CD4-positive, alpha-beta T cell treated with Interleukin-15 for 4 hours (primary cell): ENCODE data around the gene TMEM217.

Experiments used
- DNase-seq: peaks from one replicate; pipeline ENCODE4 v3.0.0-alpha.2; 2020; ENCODE audit warnings: low spot score

TMEM217 gene

GRCh38 chr6:37244430-37245310 is 13.3 kb downstream of the TMEM217 start:
- no peak for DNase-seq

- DNase-seq: no peak
These were observed 14.1 kb downstream of the TMEM217 start for GRCh38 chr6:37243816-37244370.

GRCh38 chr6:37243131-37243815 is 14.7 kb downstream of the TMEM217 start:
- DNase-seq: no peak

DNA sequence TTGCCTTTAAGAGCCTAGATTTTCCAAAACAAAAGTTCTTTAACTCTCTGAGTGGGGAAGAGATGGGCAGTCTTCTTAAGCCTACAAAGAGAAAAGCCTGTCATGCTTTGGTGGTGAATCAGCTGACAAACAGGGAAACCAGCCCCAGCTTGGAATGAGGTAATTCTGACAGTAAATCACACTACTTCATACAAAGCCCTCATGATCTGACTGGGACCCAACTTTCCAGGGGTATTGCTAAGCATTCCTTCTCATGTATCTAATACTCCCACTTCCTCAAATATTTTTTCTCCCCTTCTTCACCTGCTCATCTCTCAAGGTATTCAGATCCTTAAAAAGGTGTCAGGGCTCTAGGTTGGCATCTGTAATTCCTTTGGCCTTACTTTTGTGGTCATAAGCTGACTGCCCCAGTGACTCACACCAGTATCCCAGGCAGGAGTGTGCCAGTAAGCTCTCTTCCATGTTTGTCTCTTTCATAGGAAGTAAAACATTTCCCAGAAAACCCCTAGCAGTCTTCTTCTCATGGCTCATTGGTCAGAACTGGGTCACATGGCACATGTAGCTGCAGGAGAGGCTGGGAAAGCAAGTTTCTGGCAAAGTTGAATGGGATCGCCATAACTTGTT is 15.4 kb downstream of the TMEM217 start:
- DNase-seq: no peak

GRCh38 chr6:37241775-37242428 is 16.0 kb downstream of the TMEM217 start:
- DNase-seq: no peak

- no peak for DNase-seq
These were observed 16.8 kb downstream of the TMEM217 start for GRCh38 chr6:37241131-37241530.

DNA sequence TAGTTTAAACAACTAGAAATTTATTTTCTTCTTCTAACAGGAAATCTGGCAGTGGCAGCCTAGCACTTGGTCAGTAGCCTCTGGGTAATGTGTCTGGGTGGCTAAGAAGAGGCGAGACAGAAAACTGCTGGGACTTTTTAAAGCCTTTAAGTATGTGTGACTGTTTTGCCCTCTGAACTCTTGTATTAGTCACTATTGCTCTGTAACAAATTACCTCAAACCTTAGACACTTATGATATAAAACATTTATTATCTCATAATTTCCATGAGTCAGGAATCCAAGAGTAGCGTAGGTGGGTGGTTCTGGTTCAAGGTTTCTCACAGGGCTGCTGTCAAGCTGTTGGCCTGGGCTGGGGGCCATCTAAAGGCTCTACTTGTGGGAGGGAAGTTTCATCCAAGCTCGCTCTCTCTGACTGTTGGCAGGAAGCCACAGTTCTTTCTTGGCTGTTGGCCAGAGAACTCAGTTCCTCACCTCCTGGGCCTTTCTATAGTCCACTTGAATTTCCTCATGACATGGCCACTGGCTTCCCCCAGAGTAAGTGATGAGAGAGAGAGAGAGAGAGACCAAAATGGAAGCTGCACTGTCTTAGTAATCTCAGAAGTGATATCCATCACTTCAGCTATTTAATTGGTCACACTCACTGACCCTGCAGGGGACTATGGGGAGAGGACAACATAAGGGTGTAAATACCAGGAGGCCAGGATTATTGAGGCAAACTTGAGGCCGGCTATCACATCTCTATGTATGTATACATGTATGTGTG is 17.8 kb downstream of the TMEM217 start:
- peak; percentile 62 for DNase-seq

DNA sequence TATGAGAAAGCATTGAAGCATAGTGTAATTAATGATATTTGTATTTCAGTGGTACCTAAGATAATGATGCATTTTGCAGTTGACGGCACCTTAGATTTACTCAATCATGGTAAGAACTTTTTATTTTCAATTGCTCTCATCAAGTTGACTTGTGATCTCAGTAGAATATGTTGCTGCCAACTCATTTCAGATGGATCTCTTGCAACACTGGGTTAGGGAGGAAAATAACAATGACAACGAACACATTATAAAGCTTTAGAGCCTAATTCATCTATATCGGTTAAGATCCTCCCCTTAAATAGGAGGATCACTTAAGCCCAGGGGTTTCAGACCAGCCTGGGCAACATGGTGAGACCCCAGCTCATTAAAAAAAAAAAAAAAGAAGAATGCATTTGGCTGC is 18.4 kb downstream of the TMEM217 start:
- DNase-seq: no peak

DNA sequence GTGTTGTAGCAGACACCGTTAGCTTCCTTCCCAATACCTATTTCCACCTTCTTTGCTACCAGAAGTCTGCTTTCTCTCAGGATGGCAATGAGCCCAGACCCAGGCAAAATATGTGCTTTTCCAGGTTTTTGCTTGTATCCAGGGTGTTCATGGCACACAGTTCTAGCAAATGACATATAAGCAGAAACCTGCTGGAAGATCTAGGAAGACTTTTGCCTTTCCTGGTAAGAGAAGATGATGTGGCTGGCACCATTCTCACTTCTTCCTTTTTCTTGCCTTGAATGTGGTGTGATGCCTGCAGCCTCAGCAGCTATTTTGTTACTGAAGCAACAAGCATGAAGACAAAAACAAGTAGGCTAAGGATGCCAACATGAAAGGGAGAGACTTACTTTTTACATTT is 19.6 kb downstream of the TMEM217 start:
- DNase-seq: no peak

DNA sequence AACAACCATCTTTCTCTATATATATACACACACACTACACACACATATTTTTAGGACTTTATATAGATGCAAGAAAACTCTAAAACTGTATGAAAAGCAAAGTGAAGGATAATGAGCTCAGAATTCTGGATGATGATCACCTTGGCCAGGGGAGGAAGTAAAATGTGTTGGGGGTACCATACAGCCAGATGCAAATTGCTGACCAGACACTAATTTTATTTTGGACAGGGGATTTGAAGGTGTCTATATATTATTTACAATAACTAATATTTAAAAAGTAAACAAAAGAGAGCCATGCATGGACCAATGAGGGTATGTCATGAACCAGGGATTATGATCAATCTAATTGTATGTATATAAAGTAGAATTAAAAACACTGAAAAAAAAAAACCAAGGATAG is 20.2 kb downstream of the TMEM217 start:
- DNase-seq: no peak

- DNase-seq: no peak
These were observed 21.0 kb downstream of the TMEM217 start for GRCh38 chr6:37236921-37237320.

DNA sequence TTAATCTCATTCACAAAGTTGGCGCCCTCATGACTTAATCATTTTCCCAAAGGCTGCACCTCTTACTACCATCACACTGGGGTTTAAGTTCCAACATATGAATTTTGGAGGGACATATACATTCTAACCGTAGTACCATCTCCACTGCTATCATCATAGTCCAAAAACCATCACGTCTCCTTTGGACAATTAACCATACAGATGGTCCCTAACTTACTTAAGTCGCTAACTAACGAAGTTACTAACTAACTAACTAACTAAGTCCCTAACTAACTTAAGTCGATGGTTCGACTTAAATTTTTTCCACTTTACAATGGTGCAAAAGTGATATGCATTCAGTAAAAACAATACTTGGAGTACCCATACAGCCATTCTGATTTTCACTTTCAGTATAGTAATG is 24.4 kb downstream of the TMEM217 start:
- DNase-seq: no peak

GRCh38 chr6:37232430-37233017 is 25.4 kb downstream of the TMEM217 start:
- DNase-seq: no peak

GRCh38 chr6:37230104-37230503 is 27.8 kb downstream of the TMEM217 start:
- DNase-seq: no peak

DNA sequence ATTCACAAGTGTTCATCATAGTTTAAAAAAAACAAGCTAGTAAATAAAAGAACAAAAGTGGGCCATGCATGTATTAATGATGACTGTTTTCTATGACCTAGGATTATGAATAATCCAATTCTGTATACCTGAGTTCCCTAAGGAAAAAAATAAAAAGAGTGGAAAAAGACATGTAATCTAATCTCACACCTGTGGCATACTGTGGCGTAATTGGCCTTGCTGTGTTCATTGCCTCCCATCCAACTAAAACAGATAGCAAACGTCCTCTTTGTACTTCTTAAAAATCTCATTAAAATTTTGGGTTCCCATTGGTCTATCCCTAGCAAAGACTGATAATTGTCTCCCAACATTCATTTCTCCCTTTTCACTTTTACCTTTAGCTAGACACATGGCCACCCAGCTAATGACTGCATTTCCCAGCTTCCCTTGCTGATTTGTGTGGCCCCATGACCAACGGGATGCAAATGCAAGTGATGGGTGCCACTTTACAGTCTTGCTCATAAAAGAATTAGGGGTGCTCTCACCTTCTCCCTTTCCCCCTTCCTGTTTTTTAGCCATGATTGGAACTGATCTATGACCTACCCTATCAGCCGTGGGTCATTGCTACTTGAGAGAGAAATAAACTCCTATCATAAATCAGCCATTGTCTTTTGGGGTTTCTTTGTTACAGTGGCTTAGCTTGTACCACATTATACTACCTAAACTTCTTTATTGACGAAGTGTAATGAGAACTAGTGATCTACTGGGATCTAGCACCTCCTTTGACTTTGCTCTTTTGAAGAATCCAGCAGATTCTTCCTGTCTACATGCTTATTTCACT is 32.4 kb downstream of the TMEM217 start:
- DNase-seq: no peak

- no peak for DNase-seq
These were observed 35.0 kb downstream of the TMEM217 start for GRCh38 chr6:37222992-37223391.

GRCh38 chr6:37222125-37222967 is 35.6 kb downstream of the TMEM217 start:
- DNase-seq: peak; percentile 62

GRCh38 chr6:37221585-37222124 is 36.3 kb downstream of the TMEM217 start:
- no peak for DNase-seq

- no peak for DNase-seq
These were observed 39.4 kb downstream of the TMEM217 start for GRCh38 chr6:37218511-37218910.
